ENCODE data around the gene CTDSP2. TPM values are rescaled to one million over a fixed set of nuclear protein-coding genes. Genes with fewer than 3 reads are reported as not detected.

CTDSP2 gene
- total RNA-seq, 4 donors from 2014 or later: 47.1 to 120 (median 71.7) TPM

DNA sequence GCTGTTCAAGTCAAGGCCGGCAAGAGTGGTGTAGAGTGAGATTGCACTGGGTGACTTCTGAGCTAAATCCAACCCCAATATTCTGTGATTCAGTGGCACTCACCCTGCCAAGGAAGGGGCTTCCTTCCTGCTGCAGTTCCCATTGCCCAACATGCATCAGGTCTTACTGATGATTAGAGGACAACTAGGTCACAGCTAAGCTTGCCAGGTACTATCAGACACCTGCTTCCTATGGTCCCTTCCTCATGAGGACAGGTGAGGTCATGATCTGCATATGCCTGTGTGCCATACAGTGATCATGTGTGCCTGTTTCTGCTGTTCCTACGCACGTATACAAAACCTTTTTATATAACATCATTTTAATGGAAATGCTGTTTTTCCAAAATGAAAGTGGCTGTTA lies 1.7 kb upstream of the CTDSP2 start:
- no peak for TF ChIP-seq POLR2A (IDR thresholded peaks at IDR 0.05)
- TF ChIP-seq, protein P1, sequence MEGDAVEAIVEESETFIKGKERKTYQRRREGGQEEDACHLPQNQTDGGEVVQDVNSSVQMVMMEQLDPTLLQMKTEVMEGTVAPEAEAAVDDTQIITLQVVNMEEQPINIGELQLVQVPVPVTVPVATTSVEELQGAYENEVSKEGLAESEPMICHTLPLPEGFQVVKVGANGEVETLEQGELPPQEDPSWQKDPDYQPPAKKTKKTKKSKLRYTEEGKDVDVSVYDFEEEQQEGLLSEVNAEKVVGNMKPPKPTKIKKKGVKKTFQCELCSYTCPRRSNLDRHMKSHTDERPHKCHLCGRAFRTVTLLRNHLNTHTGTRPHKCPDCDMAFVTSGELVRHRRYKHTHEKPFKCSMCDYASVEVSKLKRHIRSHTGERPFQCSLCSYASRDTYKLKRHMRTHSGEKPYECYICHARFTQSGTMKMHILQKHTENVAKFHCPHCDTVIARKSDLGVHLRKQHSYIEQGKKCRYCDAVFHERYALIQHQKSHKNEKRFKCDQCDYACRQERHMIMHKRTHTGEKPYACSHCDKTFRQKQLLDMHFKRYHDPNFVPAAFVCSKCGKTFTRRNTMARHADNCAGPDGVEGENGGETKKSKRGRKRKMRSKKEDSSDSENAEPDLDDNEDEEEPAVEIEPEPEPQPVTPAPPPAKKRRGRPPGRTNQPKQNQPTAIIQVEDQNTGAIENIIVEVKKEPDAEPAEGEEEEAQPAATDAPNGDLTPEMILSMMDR (IDR thresholded peaks at IDR 0.05): no peak
- intact Hi-C loops (cut with DNase I): no loop called here
- no peak for DNase-seq
- H3K27ac ChIP-seq: peak overlapping the region in 1 of 4 donors; percentile 100
- H3K36me3 ChIP-seq: no peaks in the 10 kb centered on the region
- H3K9me3 ChIP-seq: no peaks in the 10 kb centered on the region
- H3K27me3 ChIP-seq: no peaks in the 10 kb centered on the region
- H3K4me1 ChIP-seq: peaks cover 25 to 59% (median 34%) of the 10 kb centered on the region in 3 donors
- 90 to 100% methylated on average over 3 of the region's 3 CpGs for WGBS, 2 donors
- no peak overlapping the region for H3K4me3 ChIP-seq

GRCh38 chr12:57846285-57846576 lies 298 bp downstream of the CTDSP2 start:
- Histone ChIP-seq H3K27me3 (no peaks in the 10 kb centered on the region), H3K9me3 (no peaks in the 10 kb centered on the region), H3K4me1 (peaks cover 24 to 59% (median 37%) of the 10 kb centered on the region in 3 donors), H3K27ac (peak overlapping the region; percentile 99 to 100 (median 100)), H3K36me3 (no peaks in the 10 kb centered on the region), H3K4me3 (peak overlapping the region; percentile 92 to 100 (median 98))
- TF ChIP-seq, protein P1 (IDR thresholded peaks at IDR 0.05): no peak
- TF ChIP-seq POLR2A (IDR thresholded peaks at IDR 0.05): no peak
- DNase-seq: no peak
- WGBS, 2 donors: no CpG with 5 or more reads among the region's 26 CpGs
- intact Hi-C loops (cut with DNase I): no loop called here

GRCh38 chr12:57845478-57846284 lies 848 bp downstream of the CTDSP2 start:
- intact Hi-C loops (cut with DNase I): no loop called here

DNA sequence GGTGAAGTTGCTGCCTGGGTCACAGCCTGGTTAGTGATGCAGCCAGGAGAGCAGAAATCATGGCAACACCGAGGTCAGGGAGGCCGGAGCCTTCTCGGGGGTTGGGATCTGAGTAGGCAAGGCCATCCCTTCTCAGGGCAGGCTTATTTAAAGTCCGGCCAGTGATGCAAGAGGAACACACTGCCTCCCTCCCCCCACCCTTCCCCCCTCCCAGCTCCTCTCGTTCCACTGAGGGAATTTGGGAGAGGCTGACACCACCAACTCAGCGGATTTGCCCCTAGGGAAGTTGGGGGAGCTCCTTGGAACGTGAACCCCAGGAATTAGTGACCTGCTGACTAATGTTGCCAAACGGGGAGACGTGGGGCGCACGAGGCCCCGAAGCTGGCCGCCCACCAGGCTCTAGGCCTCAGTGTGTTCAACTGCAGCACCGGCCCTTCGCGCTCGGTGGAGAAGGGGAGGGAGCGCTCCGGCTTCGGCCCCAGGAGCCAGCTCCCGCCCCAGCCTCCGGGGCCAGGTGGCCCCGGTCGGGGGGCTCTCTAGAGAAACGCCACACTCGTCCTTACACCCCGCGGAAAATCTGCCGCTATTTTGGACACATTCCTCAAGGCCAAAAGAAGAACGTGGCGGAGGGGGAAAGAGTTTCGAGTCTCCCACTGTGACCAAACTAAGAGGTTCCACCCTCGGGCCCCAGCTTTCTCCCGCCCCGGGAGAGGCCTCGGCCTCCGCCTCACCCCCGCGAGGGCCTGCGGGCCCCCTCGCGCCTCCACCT lies 1.6 kb downstream of the CTDSP2 start:
- Histone ChIP-seq H3K4me1 (peaks cover 38 to 63% (median 46%) of the 10 kb centered on the region in 3 donors), H3K9me3 (no peaks in the 10 kb centered on the region), H3K4me3 (peak overlapping the region; percentile 92 to 100 (median 98)), H3K27me3 (no peaks in the 10 kb centered on the region), H3K27ac (peak overlapping the region; percentile 99 to 100 (median 100)), H3K36me3 (no peaks in the 10 kb centered on the region)
- TF ChIP-seq, protein P1 (IDR thresholded peaks at IDR 0.05): no peak
- peak in 2 of 4 donors; percentile 26 to 36 for TF ChIP-seq POLR2A (IDR thresholded peaks at IDR 0.05)
- 0 to 1% methylated on average over 12 to 16 of the region's 42 CpGs for WGBS, 2 donors
- no peak for DNase-seq
- intact Hi-C loops (cut with DNase I): no loop called here

More at GRCh38 chr12:57845478-57846284, 848 bp downstream of the CTDSP2 start:
- Histone ChIP-seq H3K36me3 (no peaks in the 10 kb centered on the region), H3K4me1 (peaks cover 30 to 59% (median 39%) of the 10 kb centered on the region in 3 donors), H3K27me3 (no peaks in the 10 kb centered on the region), H3K27ac (peak overlapping the region; percentile 99 to 100 (median 100)), H3K9me3 (no peaks in the 10 kb centered on the region), H3K4me3 (peak overlapping the region; percentile 92 to 100 (median 98))
- DNase-seq: no peak
- 0% methylated on average over 1 to 9 of the region's 81 CpGs for WGBS, 2 donors
- TF ChIP-seq, protein P1 (IDR thresholded peaks at IDR 0.05): peak in 1 of 6 experiments; percentile 15
- TF ChIP-seq POLR2A (IDR thresholded peaks at IDR 0.05): peak in 2 of 4 donors; percentile 32 to 43
